Coronary artery (tissue), 2 donors: ENCODE data around the gene CDCP2.

Experiments used
- DNase-seq: peaks from one replicate; pipeline ENCODE4 v3.0.0-alpha.2; 2017; ENCODE audit warnings: low spot score
- H3K27ac ChIP-seq, 2 donors: fragments of 200-600 bp; sonication (generic); one replicate each; pipeline ENCODE4 v1.5.1; 2016 to 2019
- H3K4me3 ChIP-seq: fragments of 200-600 bp; sonication (generic); 2 replicates; pipeline ENCODE4 v1.5.1; 2016; ENCODE audit warnings: mild to moderate bottlenecking, moderate library complexity
- TF ChIP-seq, protein P1 (sequence below): fragments of 200-600 bp; sonication (generic); IDR thresholded peaks from one replicate; pipeline ENCODE4 v1.5.1; 2019; ENCODE audit warnings: antibody characterized with exemption

The CDCP2 gene

DNA sequence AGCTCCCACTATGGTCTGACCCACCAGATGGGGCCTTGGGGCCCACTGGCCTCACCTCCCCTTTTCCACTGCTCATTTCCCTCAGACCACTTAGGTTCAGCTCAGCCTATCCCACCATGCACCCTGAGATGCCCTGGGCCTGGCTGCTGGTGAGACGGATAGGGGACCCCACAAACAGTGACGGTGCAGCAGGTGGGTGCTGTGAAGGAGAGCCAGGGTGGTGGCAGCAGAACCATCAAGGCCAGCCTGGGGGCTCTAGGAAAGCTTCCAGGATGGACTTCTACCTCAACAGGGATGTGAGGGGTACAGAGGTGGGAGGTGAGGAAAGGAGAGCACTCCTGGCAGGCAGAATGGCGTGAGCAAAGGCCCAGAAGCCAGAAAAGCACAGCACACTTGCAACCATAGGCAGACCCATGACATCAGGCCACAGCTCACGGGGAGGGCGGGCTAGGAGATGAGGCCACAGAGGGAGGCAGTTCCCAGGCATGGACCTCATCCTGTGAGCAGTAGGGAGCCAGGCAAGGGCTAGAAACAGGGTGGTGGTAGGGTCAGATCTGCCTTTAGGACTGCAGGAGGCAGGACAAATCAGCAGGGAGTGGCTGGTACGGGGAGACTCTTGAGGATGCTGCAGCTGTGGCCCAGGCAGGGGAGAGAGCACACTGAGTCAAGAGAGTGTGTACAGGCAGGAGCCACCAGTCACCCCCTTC lies 24.0 kb upstream of the CDCP2 start:
- no peak overlapping the region for H3K4me3 ChIP-seq
- DNase-seq: no peak
- TF ChIP-seq, protein P1, sequence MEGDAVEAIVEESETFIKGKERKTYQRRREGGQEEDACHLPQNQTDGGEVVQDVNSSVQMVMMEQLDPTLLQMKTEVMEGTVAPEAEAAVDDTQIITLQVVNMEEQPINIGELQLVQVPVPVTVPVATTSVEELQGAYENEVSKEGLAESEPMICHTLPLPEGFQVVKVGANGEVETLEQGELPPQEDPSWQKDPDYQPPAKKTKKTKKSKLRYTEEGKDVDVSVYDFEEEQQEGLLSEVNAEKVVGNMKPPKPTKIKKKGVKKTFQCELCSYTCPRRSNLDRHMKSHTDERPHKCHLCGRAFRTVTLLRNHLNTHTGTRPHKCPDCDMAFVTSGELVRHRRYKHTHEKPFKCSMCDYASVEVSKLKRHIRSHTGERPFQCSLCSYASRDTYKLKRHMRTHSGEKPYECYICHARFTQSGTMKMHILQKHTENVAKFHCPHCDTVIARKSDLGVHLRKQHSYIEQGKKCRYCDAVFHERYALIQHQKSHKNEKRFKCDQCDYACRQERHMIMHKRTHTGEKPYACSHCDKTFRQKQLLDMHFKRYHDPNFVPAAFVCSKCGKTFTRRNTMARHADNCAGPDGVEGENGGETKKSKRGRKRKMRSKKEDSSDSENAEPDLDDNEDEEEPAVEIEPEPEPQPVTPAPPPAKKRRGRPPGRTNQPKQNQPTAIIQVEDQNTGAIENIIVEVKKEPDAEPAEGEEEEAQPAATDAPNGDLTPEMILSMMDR: no peak
- H3K27ac ChIP-seq: no peak overlapping the region

DNA sequence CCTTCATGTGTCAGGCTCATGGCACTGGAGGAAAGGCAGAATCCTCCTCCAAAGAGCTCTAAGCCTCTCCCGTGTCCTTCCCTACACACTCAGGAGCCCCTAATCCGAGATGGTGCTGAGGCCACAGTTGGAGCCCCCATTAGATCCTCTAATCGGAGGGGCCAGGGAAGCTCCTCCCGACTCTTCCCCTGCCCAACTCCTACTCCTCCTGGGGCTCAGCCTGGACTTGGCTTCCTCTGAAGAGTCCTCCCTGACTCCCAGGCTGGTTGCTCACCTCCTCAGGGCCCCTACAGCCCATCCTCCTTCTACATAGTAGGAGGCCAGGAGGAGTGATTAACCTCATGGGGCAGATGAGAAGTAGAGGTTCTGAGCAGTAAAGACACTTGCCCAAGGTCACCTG lies 21.3 kb upstream of the CDCP2 start:
- Histone ChIP-seq H3K27ac (no peak overlapping the region), H3K4me3 (no peak overlapping the region)
- TF ChIP-seq, protein P1: no peak
- DNase-seq: no peak

DNA sequence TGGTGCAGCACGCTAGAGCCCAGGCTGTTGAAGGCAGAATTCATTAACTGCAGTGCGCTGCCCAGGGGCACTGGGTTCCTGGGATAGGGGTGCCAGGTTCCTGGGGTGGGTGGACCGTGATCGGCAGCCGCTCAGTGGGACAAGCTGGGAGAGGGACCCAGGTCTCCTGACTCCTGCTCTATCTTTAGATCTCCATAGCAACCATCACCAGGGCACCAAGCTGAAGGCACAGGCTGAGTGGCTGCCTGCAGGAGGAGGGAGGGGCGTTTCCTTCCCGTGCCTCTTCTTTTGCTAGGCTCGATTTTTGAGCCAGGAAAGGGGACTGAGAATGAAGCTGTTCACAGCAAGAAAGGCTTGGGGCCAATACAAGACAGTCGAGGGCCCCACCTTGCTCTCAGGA lies 20.9 kb upstream of the CDCP2 start:
- no peak overlapping the region for H3K27ac ChIP-seq
- no peak for DNase-seq
- no peak overlapping the region for H3K4me3 ChIP-seq
- TF ChIP-seq, protein P1: no peak

DNA sequence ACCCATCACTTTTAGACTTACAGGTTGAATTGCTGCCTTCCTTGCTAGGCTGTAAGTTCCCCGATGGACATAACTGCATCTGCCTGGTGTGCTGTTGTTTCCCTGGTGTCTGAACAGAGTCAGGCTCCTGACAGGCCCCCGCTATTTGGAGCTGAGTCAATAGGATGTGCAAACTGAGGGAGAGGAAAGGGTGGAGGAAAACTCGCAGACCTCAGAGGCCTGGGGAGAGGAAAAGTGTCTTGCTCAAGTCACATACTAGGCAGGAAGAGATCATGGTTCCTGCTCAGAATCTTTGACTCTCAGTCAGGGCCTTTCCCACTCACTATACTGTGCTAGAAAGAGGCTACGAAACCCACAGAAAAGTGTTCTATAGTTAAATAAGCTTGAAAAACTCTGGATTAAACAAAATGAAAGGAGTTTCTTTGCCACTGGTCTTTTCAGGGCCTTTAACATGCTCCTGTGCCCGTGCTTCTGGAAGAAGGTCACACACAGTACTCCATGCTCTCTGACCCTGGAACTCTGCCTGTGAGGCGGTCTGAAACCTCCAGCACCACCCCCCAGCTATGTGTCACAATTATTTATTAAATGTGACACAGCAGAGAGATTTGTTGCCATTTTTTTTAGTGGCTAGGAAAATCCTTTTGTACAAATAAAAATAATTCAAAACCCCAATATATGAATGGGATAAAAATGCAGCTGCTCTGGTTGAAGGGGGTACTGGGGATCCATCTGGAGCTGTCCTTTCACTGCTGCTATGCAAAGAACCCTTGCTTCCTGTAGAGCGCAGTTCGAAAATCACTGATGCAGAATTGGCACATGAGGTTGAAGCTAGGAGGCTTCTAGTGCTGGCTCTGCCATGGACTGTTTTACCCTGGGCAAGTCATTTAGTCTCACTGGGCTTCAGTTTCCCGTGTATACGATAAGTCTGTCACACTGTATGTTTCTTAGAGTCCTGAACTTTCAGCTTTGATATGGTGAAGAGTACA lies 20.1 kb upstream of the CDCP2 start:
- no peak overlapping the region for H3K4me3 ChIP-seq
- no peak overlapping the region for H3K27ac ChIP-seq
- TF ChIP-seq, protein P1: no peak
- DNase-seq: no peak

DNA sequence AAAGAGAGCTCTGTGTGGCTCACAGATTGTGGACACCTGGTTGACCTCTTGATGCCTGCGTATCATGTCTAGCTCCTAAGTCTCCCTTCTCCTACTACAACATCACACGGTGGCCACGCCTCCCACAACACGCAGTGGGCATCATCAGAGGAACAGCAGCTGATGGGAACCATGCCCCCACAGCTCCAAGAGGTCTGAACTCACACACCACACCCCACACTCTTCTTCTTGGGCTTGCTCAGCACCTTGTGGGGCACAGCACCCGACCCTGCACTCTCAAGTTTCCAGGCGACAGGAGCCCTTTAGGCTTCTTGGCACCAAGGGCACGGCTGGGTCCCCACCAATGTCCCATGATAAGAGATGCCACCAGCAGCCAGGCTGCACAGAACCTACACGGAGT lies 18.8 kb upstream of the CDCP2 start:
- TF ChIP-seq, protein P1: no peak
- DNase-seq: no peak
- no peak overlapping the region for H3K27ac ChIP-seq
- no peak overlapping the region for H3K4me3 ChIP-seq

DNA sequence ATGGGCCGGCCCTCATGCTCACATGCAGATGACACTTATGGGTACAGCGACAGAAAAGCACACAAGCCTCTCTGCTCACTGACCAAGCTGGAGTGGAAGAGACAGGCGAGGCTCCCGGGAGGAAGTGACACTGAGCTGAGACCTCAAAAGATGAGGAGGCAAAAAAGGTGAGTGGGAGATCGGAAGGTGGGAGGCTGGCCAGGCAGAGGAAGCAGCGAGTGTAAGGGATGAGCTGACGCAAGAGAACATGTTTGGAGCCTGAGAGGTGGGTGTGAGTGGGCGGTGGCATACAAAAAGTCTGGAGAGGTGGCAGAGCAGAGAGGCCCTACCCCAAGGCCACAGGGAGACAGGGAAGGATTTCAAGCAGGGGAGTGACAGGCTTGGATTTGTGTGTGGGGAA lies 18.2 kb upstream of the CDCP2 start:
- no peak for DNase-seq
- H3K27ac ChIP-seq: no peak overlapping the region
- no peak overlapping the region for H3K4me3 ChIP-seq
- TF ChIP-seq, protein P1: no peak
